Colonic mucosa (tissue), 4 donors: Measurements from ENCODE around the gene COG5. TPM values are rescaled to one million over a fixed set of nuclear protein-coding genes. Genes with fewer than 3 reads are reported as not detected.
"Not testable (repeated sequence)": the region's sequence is repeated elsewhere in the genome, so short reads cannot be mapped to it uniquely, and the experiment has no call there.

Experiments
- DNase-seq: peaks from one replicate; pipeline ENCODE4 v3.0.0-alpha.2; 2020
- H3K27ac ChIP-seq: fragments of 200-600 bp; one replicate; pipeline ENCODE4 v1.8.0; 2021
- H3K27me3 ChIP-seq: fragments of 200-600 bp; one replicate; pipeline ENCODE4 v1.8.0; 2021
- H3K36me3 ChIP-seq: fragments of 200-600 bp; one replicate; pipeline ENCODE4 v1.8.0; 2021
- H3K4me1 ChIP-seq: fragments of 200-600 bp; one replicate; pipeline ENCODE4 v1.8.0; 2021; ENCODE audit warnings: mild to moderate bottlenecking
- H3K4me3 ChIP-seq: fragments of 200-600 bp; one replicate; pipeline ENCODE4 v1.8.0; 2021
- H3K9ac ChIP-seq, 2 donors: one replicate each; pipeline ENCODE4 v1.7.0; 2013; ENCODE audit warnings: control low read depth in 2 of 2, low read depth in 2 of 2, low read length in 2 of 2
- H3K9me3 ChIP-seq: fragments of 200-600 bp; one replicate; pipeline ENCODE4 v1.8.0; 2021
- intact Hi-C: fragments of 100-400 bp; cut with DNase I; formaldehyde crosslinking; loops from one replicate; pipeline ENCODE4 v1.14.1; 2022
- total RNA-seq, 2 donors: library from RNA; stranded (reverse); fragmentation: NEBNext Ultra II Directional in 1 of 2; extraction: Animal tissue kit (Norgen Biotek cat#: 25700) in 1 of 2; gene quantifications; one replicate each; pipeline ENCODE4 v1.2.1, GENCODE V29; 2021
- TF ChIP-seq, protein P1 (sequence below): fragments of 200-600 bp; IDR thresholded peaks from one replicate; pipeline ENCODE4 v1.8.0; 2022; ENCODE audit warnings: antibody characterized with exemption, mild to moderate bottlenecking
- donor health status: healthy.
- donor health status: DM: no; HTN: no; CAD: no.
- donor health status: DM: no; HTN: no; CAD: no.

Gene COG5
- total RNA-seq, 2 donors from 2014 or later: 43.1 to 46.8 TPM

GRCh38 chr7:107160389-107160788 lies 403.3 kb downstream of the COG5 start:
- Histone ChIP-seq H3K27ac (no peak overlapping the region), H3K9ac (no peak overlapping the region), H3K9me3 (no peaks in the 10 kb centered on the region), H3K27me3 (no peaks in the 10 kb centered on the region), H3K4me1 (no peaks in the 10 kb centered on the region), H3K4me3 (no peak overlapping the region), H3K36me3 (no peaks in the 10 kb centered on the region)
- TF ChIP-seq, protein P1, sequence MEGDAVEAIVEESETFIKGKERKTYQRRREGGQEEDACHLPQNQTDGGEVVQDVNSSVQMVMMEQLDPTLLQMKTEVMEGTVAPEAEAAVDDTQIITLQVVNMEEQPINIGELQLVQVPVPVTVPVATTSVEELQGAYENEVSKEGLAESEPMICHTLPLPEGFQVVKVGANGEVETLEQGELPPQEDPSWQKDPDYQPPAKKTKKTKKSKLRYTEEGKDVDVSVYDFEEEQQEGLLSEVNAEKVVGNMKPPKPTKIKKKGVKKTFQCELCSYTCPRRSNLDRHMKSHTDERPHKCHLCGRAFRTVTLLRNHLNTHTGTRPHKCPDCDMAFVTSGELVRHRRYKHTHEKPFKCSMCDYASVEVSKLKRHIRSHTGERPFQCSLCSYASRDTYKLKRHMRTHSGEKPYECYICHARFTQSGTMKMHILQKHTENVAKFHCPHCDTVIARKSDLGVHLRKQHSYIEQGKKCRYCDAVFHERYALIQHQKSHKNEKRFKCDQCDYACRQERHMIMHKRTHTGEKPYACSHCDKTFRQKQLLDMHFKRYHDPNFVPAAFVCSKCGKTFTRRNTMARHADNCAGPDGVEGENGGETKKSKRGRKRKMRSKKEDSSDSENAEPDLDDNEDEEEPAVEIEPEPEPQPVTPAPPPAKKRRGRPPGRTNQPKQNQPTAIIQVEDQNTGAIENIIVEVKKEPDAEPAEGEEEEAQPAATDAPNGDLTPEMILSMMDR: no peak
- DNase-seq: no peak
- intact Hi-C loops: no loop called here

DNA sequence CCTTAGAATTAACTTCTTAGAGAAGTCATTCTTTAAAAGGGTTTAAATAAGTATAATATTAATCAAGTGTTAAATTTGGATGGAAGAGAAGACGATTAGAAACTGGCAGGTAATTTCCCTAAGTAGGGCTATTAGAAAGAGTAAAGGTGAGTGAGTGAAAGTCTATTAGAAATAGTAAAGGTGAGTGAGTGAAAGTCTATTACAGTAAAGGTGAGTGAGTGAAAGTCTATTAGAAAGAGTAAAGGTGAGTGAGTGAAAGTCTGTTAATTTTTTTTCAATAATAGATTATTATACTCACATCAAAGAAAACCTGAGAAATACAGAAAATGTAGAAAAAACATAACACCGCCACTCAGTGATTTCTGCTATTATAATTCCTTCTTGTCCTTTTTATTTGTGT lies 405.7 kb downstream of the COG5 start:
- intact Hi-C loops: no loop called here
- H3K36me3 ChIP-seq: no peaks in the 10 kb centered on the region

GRCh38 chr7:107157091-107157490 lies 406.6 kb downstream of the COG5 start:
- H3K27me3 ChIP-seq: no peaks in the 10 kb centered on the region
- H3K4me3 ChIP-seq: no peak overlapping the region
- no peak overlapping the region for H3K27ac ChIP-seq
- H3K36me3 ChIP-seq: no peaks in the 10 kb centered on the region
- DNase-seq: no peak
- intact Hi-C loops: no loop called here
- no peaks in the 10 kb centered on the region for H3K4me1 ChIP-seq
- no peak overlapping the region for H3K9ac ChIP-seq
- TF ChIP-seq, protein P1: no peak
- H3K9me3 ChIP-seq: no peaks in the 10 kb centered on the region

More for the DNA sequence above, 405.7 kb downstream of the COG5 start:
- Histone ChIP-seq H3K9ac (no peak overlapping the region), H3K27ac (no peak overlapping the region), H3K4me1 (no peaks in the 10 kb centered on the region), H3K9me3 (no peaks in the 10 kb centered on the region), H3K27me3 (no peaks in the 10 kb centered on the region), H3K4me3 (no peak overlapping the region)
- DNase-seq: no peak
- TF ChIP-seq, protein P1: no peak

- H3K27me3 ChIP-seq, H3K36me3 ChIP-seq, H3K27ac ChIP-seq, H3K4me1 ChIP-seq, H3K4me3 ChIP-seq, H3K9me3 ChIP-seq, H3K9ac ChIP-seq, intact Hi-C loops, DNase-seq: not testable (repeated sequence)
These were observed 408.0 kb downstream of the COG5 start for GRCh38 chr7:107155726-107156125.

- no peaks in the 10 kb centered on the region for H3K36me3 ChIP-seq
- H3K27me3 ChIP-seq: no peaks in the 10 kb centered on the region
- H3K9ac ChIP-seq: no peak overlapping the region
- H3K27ac ChIP-seq: no peak overlapping the region
- no peak for DNase-seq
- H3K4me3 ChIP-seq: no peak overlapping the region
- intact Hi-C loops: no loop called here
- no peaks in the 10 kb centered on the region for H3K9me3 ChIP-seq
- TF ChIP-seq, protein P1: no peak
- H3K4me1 ChIP-seq: no peaks in the 10 kb centered on the region
These were observed 408.9 kb downstream of the COG5 start for GRCh38 chr7:107154826-107155225.

DNA sequence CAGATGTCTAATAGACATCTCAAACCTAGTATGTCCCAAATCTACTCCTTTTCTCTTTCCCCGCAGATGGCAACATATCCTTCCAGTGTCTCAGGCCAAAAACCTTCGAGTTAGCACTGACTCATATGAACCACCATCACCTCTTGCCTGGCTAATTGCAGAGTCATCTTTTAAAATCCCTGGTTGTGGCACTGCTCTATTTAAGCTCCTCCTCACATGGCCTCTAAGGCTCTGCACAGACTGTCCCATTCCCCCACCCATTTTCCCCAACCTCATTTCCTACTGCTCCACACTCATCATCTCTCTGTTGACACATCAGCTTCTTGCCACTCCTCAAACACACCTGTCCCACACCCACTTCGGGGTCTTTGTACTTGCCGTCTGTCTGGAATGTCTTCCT lies 411.7 kb downstream of the COG5 start:
- TF ChIP-seq, protein P1: no peak

More for the DNA sequence above, 411.7 kb downstream of the COG5 start:
- intact Hi-C loops: loop anchor here (2.0 kb wide), 1 partner anchor 205 kb away; no protein-coding TSS in a partner anchor
- Histone ChIP-seq H3K9ac (no peak overlapping the region), H3K4me1 (no peaks in the 10 kb centered on the region), H3K4me3 (no peak overlapping the region), H3K27me3 (no peaks in the 10 kb centered on the region), H3K27ac (no peak overlapping the region), H3K36me3 (no peaks in the 10 kb centered on the region), H3K9me3 (no peaks in the 10 kb centered on the region)
- DNase-seq: no peak

Other genes with a start within 250 kb of the COG5 start
- under 1 TPM in 1 of 2 donors, not detected in 1; 0.13 TPM for gene GPR22, start 93.9 kb downstream of the COG5 start, total RNA-seq
- gene DUS4L, start 51 bp upstream of the COG5 start, total RNA-seq: 1 to 10 TPM; 3.7 to 5.7 TPM
- gene BCAP29, start 16.3 kb upstream of the COG5 start, total RNA-seq: 10 to 100 TPM; 63.1 to 71.4 TPM
- gene SLC26A4, start 96.9 kb upstream of the COG5 start, total RNA-seq: under 1 TPM; 0.32 to 0.59 TPM
- 10 to 100 TPM; 21.5 to 23.2 TPM for gene CBLL1, start 180.2 kb upstream of the COG5 start, total RNA-seq
- 1,000 to 10,000 TPM in 1 of 2 donors, 100 to 1,000 TPM in 1; 973 to 1,169 TPM for gene SLC26A3, start 239.3 kb upstream of the COG5 start, total RNA-seq